Measurements from ENCODE around the gene KLF6.

KLF6 gene

DNA sequence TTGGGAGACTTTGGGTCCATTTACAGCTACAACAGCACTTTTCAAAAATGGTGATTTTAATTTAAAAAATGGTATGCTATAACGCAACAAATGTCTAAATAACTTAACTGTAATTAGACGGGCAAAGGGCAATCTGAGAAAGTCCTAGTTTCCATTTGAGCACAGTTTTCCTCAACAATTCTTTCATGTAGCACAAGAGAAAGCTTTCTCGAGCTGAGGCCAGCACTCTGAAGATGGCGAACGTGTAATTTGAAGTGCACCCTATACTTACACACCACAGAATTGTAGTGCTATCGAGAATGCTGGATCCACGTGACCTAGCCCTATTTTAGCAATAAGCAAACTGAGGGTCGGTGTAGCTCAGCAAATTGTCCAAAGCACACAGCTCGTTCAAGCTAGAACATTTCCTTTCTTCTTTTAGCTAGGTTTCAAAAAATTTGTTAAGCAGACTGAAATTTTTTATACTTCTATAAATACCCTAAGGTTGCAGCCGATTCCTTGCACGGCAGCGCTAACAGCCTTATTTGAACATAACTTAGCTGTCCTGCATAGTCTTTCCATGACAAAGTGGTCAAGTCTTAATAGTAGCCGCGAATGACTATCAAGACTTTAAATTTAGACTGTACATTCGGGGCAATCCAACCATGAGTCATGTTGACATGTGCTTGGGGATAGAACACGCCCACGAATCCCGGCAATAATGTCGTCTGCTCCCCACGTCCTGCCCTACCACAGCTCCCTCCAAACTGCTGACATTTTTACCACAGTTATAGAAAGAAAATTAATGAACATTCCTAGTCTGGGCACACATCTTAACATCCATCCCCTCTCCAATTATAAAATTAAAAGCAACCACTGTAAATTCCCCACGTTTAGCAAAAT lies 10.0 kb downstream of the KLF6 start:
- H3K9me2 ChIP-seq (ENCODE audit: low read depth, low read length) = no peaks in the 10 kb centered on the region
- peaks cover 42% of the 10 kb centered on the region for H3K36me3 ChIP-seq (ENCODE audit: insufficient read depth, low read length)
- H3K9ac ChIP-seq (ENCODE audit: low read length) = no peak overlapping the region
- no peaks in the 10 kb centered on the region for H3K79me2 ChIP-seq (ENCODE audit: insufficient read depth, low read length)
- H3K27me3 ChIP-seq (ENCODE audit: insufficient read depth, low read length) = no peaks in the 10 kb centered on the region
- H2AFZ ChIP-seq (ENCODE audit: low read length) = no peak overlapping the region
- H3K4me2 ChIP-seq (ENCODE audit: low read length) = no peak overlapping the region
- no peak for TF ChIP-seq EZH2 (IDR thresholded peaks at IDR 0.05; ENCODE audit: borderline replicate concordance, low read length)
- TF ChIP-seq, protein P1, sequence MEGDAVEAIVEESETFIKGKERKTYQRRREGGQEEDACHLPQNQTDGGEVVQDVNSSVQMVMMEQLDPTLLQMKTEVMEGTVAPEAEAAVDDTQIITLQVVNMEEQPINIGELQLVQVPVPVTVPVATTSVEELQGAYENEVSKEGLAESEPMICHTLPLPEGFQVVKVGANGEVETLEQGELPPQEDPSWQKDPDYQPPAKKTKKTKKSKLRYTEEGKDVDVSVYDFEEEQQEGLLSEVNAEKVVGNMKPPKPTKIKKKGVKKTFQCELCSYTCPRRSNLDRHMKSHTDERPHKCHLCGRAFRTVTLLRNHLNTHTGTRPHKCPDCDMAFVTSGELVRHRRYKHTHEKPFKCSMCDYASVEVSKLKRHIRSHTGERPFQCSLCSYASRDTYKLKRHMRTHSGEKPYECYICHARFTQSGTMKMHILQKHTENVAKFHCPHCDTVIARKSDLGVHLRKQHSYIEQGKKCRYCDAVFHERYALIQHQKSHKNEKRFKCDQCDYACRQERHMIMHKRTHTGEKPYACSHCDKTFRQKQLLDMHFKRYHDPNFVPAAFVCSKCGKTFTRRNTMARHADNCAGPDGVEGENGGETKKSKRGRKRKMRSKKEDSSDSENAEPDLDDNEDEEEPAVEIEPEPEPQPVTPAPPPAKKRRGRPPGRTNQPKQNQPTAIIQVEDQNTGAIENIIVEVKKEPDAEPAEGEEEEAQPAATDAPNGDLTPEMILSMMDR (IDR thresholded peaks at IDR 0.05; ENCODE audit: low read length) = no peak
- H3F3A ChIP-seq (ENCODE audit: insufficient read depth, low read length) = no peaks in the 10 kb centered on the region
- no peaks in the 10 kb centered on the region for H3K4me1 ChIP-seq (ENCODE audit: insufficient read depth, low read length, severe bottlenecking)
- H4K20me1 ChIP-seq (ENCODE audit: insufficient read depth, low read length) = no peaks in the 10 kb centered on the region
- no peaks in the 10 kb centered on the region for H3K9me3 ChIP-seq (ENCODE audit: low read length)
- no peak overlapping the region for H3K27ac ChIP-seq (ENCODE audit: low read depth, low read length, poor library complexity, severe bottlenecking)
- H3K4me3 ChIP-seq (ENCODE audit: low read depth, low read length, poor library complexity, severe bottlenecking) = no peak overlapping the region

- Histone ChIP-seq H3K79me2 (ENCODE audit: insufficient read depth, low read length) (no peaks in the 10 kb centered on the region), H3K4me3 (ENCODE audit: low read depth, low read length, poor library complexity, severe bottlenecking) (no peak overlapping the region), H3K4me2 (ENCODE audit: low read length) (no peak overlapping the region), H3K4me1 (ENCODE audit: insufficient read depth, low read length, severe bottlenecking) (no peaks in the 10 kb centered on the region), H3K9ac (ENCODE audit: low read length) (no peak overlapping the region), H3K36me3 (ENCODE audit: insufficient read depth, low read length) (peaks cover 33% of the 10 kb centered on the region), H3K9me3 (ENCODE audit: low read length) (no peaks in the 10 kb centered on the region), H3K27ac (ENCODE audit: low read depth, low read length, poor library complexity, severe bottlenecking) (no peak overlapping the region), H4K20me1 (ENCODE audit: insufficient read depth, low read length) (no peaks in the 10 kb centered on the region), H3K9me2 (ENCODE audit: low read depth, low read length) (no peaks in the 10 kb centered on the region), H3K27me3 (ENCODE audit: insufficient read depth, low read length) (no peaks in the 10 kb centered on the region), H2AFZ (ENCODE audit: low read length) (no peak overlapping the region), H3F3A (ENCODE audit: insufficient read depth, low read length) (no peaks in the 10 kb centered on the region)
- no peak for TF ChIP-seq EZH2 (IDR thresholded peaks at IDR 0.05; ENCODE audit: borderline replicate concordance, low read length)
- TF ChIP-seq, protein P1 (IDR thresholded peaks at IDR 0.05; ENCODE audit: low read length) = no peak
Observed at GRCh38 chr10:3774018-3774813, 10.8 kb downstream of the KLF6 start.

DNA sequence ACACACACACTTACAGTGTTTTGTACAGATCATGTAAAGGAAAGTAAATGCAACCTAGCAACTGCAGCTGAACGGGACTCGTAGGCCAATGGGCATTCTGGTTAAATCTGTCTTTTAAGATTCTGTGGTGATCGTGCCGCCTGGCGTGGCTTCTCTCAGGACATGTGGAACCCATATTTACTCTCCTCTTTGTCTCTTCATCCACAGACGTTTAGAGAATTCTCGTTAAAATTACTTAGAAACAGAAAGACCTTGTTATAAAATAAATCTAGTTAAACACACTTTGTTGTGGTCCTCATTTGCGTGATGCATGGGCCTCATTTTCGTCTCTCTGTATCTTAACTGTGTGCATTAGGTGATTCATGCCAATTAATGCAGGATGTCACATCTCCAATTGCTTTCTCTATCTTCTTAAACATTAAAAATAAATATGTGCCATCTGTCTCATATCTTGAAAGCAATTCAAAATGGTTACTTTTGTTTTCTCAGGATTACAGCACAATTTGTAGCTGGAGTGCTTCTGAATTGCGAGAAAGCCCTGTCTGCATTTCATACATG lies 11.5 kb downstream of the KLF6 start:
- Histone ChIP-seq H3K9me3 (ENCODE audit: low read length) (no peaks in the 10 kb centered on the region), H3K4me3 (ENCODE audit: low read depth, low read length, poor library complexity, severe bottlenecking) (no peak overlapping the region), H3K36me3 (ENCODE audit: insufficient read depth, low read length) (peaks cover 26% of the 10 kb centered on the region), H3K9ac (ENCODE audit: low read length) (no peak overlapping the region), H3K4me2 (ENCODE audit: low read length) (no peak overlapping the region), H3K27ac (ENCODE audit: low read depth, low read length, poor library complexity, severe bottlenecking) (no peak overlapping the region), H3K4me1 (ENCODE audit: insufficient read depth, low read length, severe bottlenecking) (no peaks in the 10 kb centered on the region), H3F3A (ENCODE audit: insufficient read depth, low read length) (no peaks in the 10 kb centered on the region), H3K79me2 (ENCODE audit: insufficient read depth, low read length) (no peaks in the 10 kb centered on the region), H4K20me1 (ENCODE audit: insufficient read depth, low read length) (no peaks in the 10 kb centered on the region), H3K9me2 (ENCODE audit: low read depth, low read length) (no peaks in the 10 kb centered on the region), H3K27me3 (ENCODE audit: insufficient read depth, low read length) (no peaks in the 10 kb centered on the region), H2AFZ (ENCODE audit: low read length) (no peak overlapping the region)
- TF ChIP-seq, protein P1 (IDR thresholded peaks at IDR 0.05; ENCODE audit: low read length) = no peak
- TF ChIP-seq EZH2 (IDR thresholded peaks at IDR 0.05; ENCODE audit: borderline replicate concordance, low read length) = no peak

Data from OCI-LY1 (cell line).